Activated CD4-positive, alpha-beta memory T cell treated with anti-CD3 and anti-CD28 coated beads for 36 hours (primary cell): ENCODE data around the gene PSAP. TPM values are rescaled to one million over a fixed set of nuclear protein-coding genes. Genes with fewer than 3 reads are reported as not detected.

Experiments
- CTCF ChIA-PET: fragments of 350-600 bp; sonication (Branson Sonifier 250); formaldehyde crosslinking; loops from one replicate; lab custom pipeline; 2021; ENCODE audit warnings: antibody characterized with exemption, inconsistent platforms; lab: Charles Lee
- POLR2A ChIA-PET: fragments of 350-600 bp; sonication (Branson Sonifier 250); formaldehyde crosslinking; loops from one replicate; lab custom pipeline; 2021; ENCODE audit warnings: antibody characterized with exemption; lab: Charles Lee
- DNase-seq: peaks from one replicate; pipeline ENCODE4 v3.0.0-alpha.2; 2020
- H3K27ac Mint-ChIP-seq: one replicate; pipeline ENCODE4 v1.8.0; 2021; ENCODE audit warnings: mixed read lengths
- H3K27me3 Mint-ChIP-seq: one replicate; pipeline ENCODE4 v1.8.0; 2021; ENCODE audit warnings: mixed read lengths
- H3K36me3 Mint-ChIP-seq: one replicate; pipeline ENCODE4 v1.8.0; 2021; ENCODE audit warnings: mixed read lengths
- H3K4me1 Mint-ChIP-seq: one replicate; pipeline ENCODE4 v1.8.0; 2021; ENCODE audit warnings: low read depth, mixed read lengths
- H3K4me3 Mint-ChIP-seq: one replicate; pipeline ENCODE4 v1.8.0; 2021; ENCODE audit warnings: mild to moderate bottlenecking, mixed read lengths
- H3K9me3 Mint-ChIP-seq: one replicate; pipeline ENCODE4 v1.8.0; 2021; ENCODE audit warnings: mixed read lengths
- intact Hi-C: fragments of 100-400 bp; cut with micrococcal nuclease; formaldehyde crosslinking; loops from one replicate; pipeline ENCODE4 v1.15.1; 2023
- total RNA-seq, 2 experiments: library from RNA; stranded (reverse); gene quantifications; one replicate each; pipeline ENCODE4 v1.2.3, GENCODE V29; 2021

The PSAP gene
- total RNA-seq, 2 experiments from 2014 or later = 137 to 144 TPM

- Mint-ChIP-seq H3K4me1 (peaks cover 45% of the 10 kb centered on the region), H3K9me3 (no peaks in the 10 kb centered on the region), H3K36me3 (no peaks in the 10 kb centered on the region), H3K27me3 (no peaks in the 10 kb centered on the region), H3K4me3 (peak overlapping the region; percentile 82), H3K27ac (peak overlapping the region; percentile 65)
- intact Hi-C loops = loop anchor here (2.0 to 5.0 kb wide), 3 partner anchors 39 to 123 kb away; partner anchors contain the start of gene VSIR
- ChIA-PET POLR2A (no interaction called here), CTCF (interaction anchor here (0.6 to 2.1 kb wide), 4 partner anchors 13 to 187 kb away, joined by 3 to 8 read pairs (median 6); no protein-coding TSS in a partner anchor)
- DNase-seq = no peak
Measured at GRCh38 chr10:71850021-71850742, 869 bp downstream of the PSAP start.

GRCh38 chr10:71849461-71849908 is 1.6 kb downstream of the PSAP start:
- ChIA-PET CTCF (interaction anchor here (0.8 to 2.1 kb wide), 2 partner anchors 47 to 76 kb away, joined by 3 to 8 read pairs; no protein-coding TSS in a partner anchor), POLR2A (no interaction called here)
- no peaks in the 10 kb centered on the region for H3K36me3 Mint-ChIP-seq
- H3K4me3 Mint-ChIP-seq = peak overlapping the region; percentile 82
- peaks cover 50% of the 10 kb centered on the region for H3K4me1 Mint-ChIP-seq
- intact Hi-C loops = no loop called here
- H3K27ac Mint-ChIP-seq = no peak overlapping the region
- no peak for DNase-seq
- no peaks in the 10 kb centered on the region for H3K9me3 Mint-ChIP-seq
- no peaks in the 10 kb centered on the region for H3K27me3 Mint-ChIP-seq

DNA sequence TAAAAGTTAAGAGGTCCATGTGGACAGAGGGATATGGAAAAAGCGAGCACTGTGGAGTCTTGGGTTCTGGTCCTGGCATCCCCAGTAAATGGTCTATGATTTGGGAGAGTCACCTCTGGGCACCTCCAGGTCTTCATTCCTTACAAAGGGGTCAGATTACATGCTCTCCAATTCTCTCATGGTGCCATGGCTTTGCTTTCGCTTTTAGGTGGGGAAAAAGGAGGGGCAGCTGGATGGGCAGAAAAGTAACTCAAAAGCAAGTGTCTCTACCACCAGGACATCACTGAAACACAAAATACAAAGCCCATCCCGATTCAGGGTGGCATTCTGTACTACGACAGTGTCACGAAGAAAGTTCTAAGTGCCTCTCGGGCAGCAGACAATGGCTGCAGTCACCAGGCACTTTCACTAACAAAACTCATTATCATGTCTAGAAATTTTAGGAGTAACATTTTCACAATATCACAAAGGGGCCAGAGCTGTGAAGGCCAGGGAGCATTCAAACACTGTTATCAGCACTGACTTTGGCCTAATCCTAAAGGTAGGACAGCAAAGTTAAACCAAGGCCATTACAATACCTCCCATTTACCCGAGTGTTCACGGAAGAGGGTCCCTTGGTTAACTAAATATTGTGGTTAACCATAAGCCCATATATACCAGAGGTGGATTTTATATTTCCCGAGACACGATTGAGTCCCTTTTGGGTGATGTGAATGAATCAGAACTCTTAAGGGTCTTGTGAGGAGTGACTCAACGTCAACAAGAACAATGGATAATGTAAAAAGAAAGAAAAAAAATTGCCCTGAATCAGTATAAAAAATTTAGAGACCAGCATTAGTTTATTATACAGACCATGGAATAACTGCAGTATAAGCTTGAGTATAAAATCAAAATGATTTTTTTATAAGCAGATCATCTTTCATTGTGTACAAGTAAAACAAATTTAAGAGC is 2.5 kb downstream of the PSAP start:
- Mint-ChIP-seq H3K36me3 (no peaks in the 10 kb centered on the region), H3K4me1 (peaks cover 57% of the 10 kb centered on the region), H3K4me3 (no peak overlapping the region), H3K27ac (no peak overlapping the region), H3K9me3 (no peaks in the 10 kb centered on the region), H3K27me3 (no peaks in the 10 kb centered on the region)
- intact Hi-C loops = no loop called here
- POLR2A ChIA-PET = no interaction called here
- CTCF ChIA-PET = interaction anchor here (0.8 kb wide), 1 partner anchor 47 kb away, joined by 3 read pairs; no protein-coding TSS in a partner anchor
- no peak for DNase-seq

GRCh38 chr10:71847418-71847817 is 3.6 kb downstream of the PSAP start:
- ChIA-PET CTCF (no interaction called here), POLR2A (no interaction called here)
- Mint-ChIP-seq H3K9me3 (no peaks in the 10 kb centered on the region), H3K4me1 (peaks cover 69% of the 10 kb centered on the region), H3K27ac (no peak overlapping the region), H3K27me3 (no peaks in the 10 kb centered on the region), H3K4me3 (no peak overlapping the region), H3K36me3 (no peaks in the 10 kb centered on the region)
- intact Hi-C loops = no loop called here
- DNase-seq = no peak

- CTCF ChIA-PET = no interaction called here
- no peaks in the 10 kb centered on the region for H3K36me3 Mint-ChIP-seq
Measured at GRCh38 chr10:71846816-71847215, 4.2 kb downstream of the PSAP start.

GRCh38 chr10:71845410-71846405 is 5.3 kb downstream of the PSAP start:
- Mint-ChIP-seq H3K4me1 (peaks cover 70% of the 10 kb centered on the region), H3K27me3 (no peaks in the 10 kb centered on the region), H3K9me3 (no peaks in the 10 kb centered on the region), H3K4me3 (no peak overlapping the region), H3K27ac (no peak overlapping the region), H3K36me3 (no peaks in the 10 kb centered on the region)
- intact Hi-C loops = no loop called here
- DNase-seq = no peak
- ChIA-PET CTCF (interaction anchor here (1.1 to 3.9 kb wide), 2 partner anchors 50 to 138 kb away, joined by 3 to 24 read pairs; no protein-coding TSS in a partner anchor), POLR2A (no interaction called here)

More at GRCh38 chr10:71846816-71847215, 4.2 kb downstream of the PSAP start:
- intact Hi-C loops = no loop called here
- DNase-seq = no peak
- Mint-ChIP-seq H3K27me3 (no peaks in the 10 kb centered on the region), H3K27ac (no peak overlapping the region), H3K4me1 (peaks cover 72% of the 10 kb centered on the region), H3K9me3 (no peaks in the 10 kb centered on the region), H3K4me3 (no peak overlapping the region)
- POLR2A ChIA-PET = no interaction called here

- Mint-ChIP-seq H3K9me3 (no peaks in the 10 kb centered on the region), H3K4me1 (peaks cover 72% of the 10 kb centered on the region), H3K36me3 (no peaks in the 10 kb centered on the region), H3K27me3 (no peaks in the 10 kb centered on the region), H3K27ac (no peak overlapping the region), H3K4me3 (no peak overlapping the region)
- CTCF ChIA-PET = interaction anchor here (1.1 to 3.9 kb wide), 2 partner anchors 51 to 137 kb away, joined by 3 to 24 read pairs; no protein-coding TSS in a partner anchor
- intact Hi-C loops = no loop called here
- DNase-seq = no peak
- POLR2A ChIA-PET = no interaction called here
Measured at GRCh38 chr10:71844695-71845094, 6.4 kb downstream of the PSAP start.

DNA sequence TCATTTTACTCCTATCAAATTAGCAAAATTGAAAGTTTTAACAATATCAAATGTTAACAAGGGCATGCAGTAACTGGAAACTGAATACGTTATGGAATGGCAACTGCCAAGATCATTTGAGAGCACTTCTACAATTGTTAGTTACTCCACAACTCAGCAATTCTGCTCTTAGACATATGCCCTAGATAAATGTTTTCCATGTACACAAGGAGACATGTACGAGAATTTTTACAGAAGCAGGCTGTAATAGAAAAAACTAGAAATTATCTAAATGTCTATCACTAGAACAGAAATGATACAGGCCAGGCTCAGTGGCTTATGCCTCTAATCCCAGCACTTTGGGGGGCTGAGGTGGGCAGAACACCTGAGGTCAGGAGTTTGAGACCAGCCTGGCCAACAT is 7.0 kb downstream of the PSAP start:
- ChIA-PET POLR2A (no interaction called here), CTCF (interaction anchor here (3.9 kb wide), 1 partner anchor 52 kb away, joined by 24 read pairs; no protein-coding TSS in a partner anchor)
- Mint-ChIP-seq H3K4me1 (peaks cover 67% of the 10 kb centered on the region), H3K36me3 (no peaks in the 10 kb centered on the region), H3K9me3 (no peaks in the 10 kb centered on the region), H3K4me3 (no peak overlapping the region), H3K27ac (no peak overlapping the region), H3K27me3 (no peaks in the 10 kb centered on the region)
- intact Hi-C loops = no loop called here
- DNase-seq = no peak

DNA sequence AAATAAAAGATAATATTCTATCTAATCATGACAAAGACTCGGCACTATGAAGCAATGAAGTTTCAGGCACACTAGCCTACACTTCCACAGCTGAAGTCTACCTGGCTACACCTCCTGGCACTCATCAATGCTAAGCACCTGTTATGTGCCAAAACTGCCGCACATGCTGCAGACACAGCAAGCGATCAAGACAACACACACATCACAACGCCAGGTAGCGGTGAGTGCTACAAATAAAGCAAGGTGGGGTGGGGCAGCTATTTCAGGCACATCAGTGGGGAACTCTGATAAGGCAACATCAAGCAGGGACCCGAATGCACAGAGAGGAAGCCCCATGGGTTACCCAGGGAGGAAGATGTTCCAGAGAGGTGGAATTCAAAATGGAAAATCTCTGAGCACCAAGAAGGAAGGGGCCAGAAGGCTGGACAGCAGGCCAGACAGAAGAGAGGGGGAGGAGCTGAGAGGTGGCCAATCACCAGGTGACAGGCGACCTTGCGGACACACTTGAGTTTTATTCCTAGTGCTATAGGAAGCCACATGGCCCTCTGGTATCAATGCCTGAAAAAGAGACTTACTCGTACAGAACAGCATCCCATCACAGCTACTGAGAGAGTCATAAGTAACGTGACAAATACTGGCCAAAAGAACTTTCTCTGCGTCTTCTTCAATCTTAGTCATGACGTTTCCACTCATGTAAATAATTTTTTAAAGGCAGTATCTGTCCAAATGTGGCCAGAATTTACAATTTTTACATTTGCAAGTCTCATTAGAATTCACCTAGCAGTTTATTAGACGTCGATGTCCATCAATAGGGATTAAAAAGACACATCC is 8.0 kb downstream of the PSAP start:
- Mint-ChIP-seq H3K9me3 (no peaks in the 10 kb centered on the region), H3K4me1 (peaks cover 66% of the 10 kb centered on the region), H3K27ac (no peak overlapping the region), H3K27me3 (no peaks in the 10 kb centered on the region), H3K36me3 (no peaks in the 10 kb centered on the region), H3K4me3 (no peak overlapping the region)
- CTCF ChIA-PET = interaction anchor here (0.8 to 3.9 kb wide), 2 partner anchors 53 to 205 kb away, joined by 3 to 24 read pairs; no protein-coding TSS in a partner anchor
- DNase-seq = no peak
- intact Hi-C loops = no loop called here
- POLR2A ChIA-PET = no interaction called here

GRCh38 chr10:71842422-71842821 is 8.6 kb downstream of the PSAP start:
- no peaks in the 10 kb centered on the region for H3K9me3 Mint-ChIP-seq
- POLR2A ChIA-PET = no interaction called here
- no peaks in the 10 kb centered on the region for H3K27me3 Mint-ChIP-seq
- no peak overlapping the region for H3K27ac Mint-ChIP-seq
- no peak overlapping the region for H3K4me3 Mint-ChIP-seq
- CTCF ChIA-PET = interaction anchor here (0.8 to 3.9 kb wide), 2 partner anchors 53 to 206 kb away, joined by 3 to 24 read pairs; no protein-coding TSS in a partner anchor
- peaks cover 69% of the 10 kb centered on the region for H3K4me1 Mint-ChIP-seq
- DNase-seq = no peak
- H3K36me3 Mint-ChIP-seq = no peaks in the 10 kb centered on the region
- intact Hi-C loops = no loop called here
